Esophagus squamous epithelium (tissue), 4 donors: ENCODE results near the gene SLC6A3.

Experiments
- CTCF ChIP-seq, 6 experiments: fragments of 450-650 bp in 4 of 6; fragments of 200-600 bp in 2 of 6; sonication (generic) in 2 of 6; IDR thresholded peaks; one replicate each; pipeline ENCODE4 v1.5.1; 2016 to 2019; ENCODE audit warnings: antibody characterized with exemption in 6 of 6, mild to moderate bottlenecking in 4 of 6, moderate library complexity in 4 of 6
- POLR2A ChIP-seq, 4 donors: fragments of 450-650 bp; IDR thresholded peaks; one replicate each; pipeline ENCODE4 v1.6.1; 2017; ENCODE audit warnings: antibody characterized with exemption in 4 of 4, mild to moderate bottlenecking in 4 of 4, moderate library complexity in 3 of 4

GRCh38 chr5:1480217-1480616 is 35.0 kb upstream of the SLC6A3 start:
- TF ChIP-seq CTCF (IDR thresholded peaks at IDR 0.05) (no peak), POLR2A (IDR thresholded peaks at IDR 0.05) (peak in 1 of 4 donors; percentile 22)
